B cell (primary cell): ENCODE data around the gene LONP1. TPM values are rescaled to one million over a fixed set of nuclear protein-coding genes. Genes with fewer than 3 reads are reported as not detected.

Experiments
- ATAC-seq: fragments of 200-7000 bp; cut with Tn5 transposase; one replicate; pipeline ENCODE4 v1.10.0; 2021; ENCODE audit warnings: low read depth, mild to moderate bottlenecking, moderate number of reproducible peaks, moderate library complexity
- CTCF ChIA-PET: fragments of 350-600 bp; sonication (Branson Sonifier 250); formaldehyde crosslinking; loops from one replicate; lab custom pipeline; 2021; ENCODE audit warnings: antibody characterized with exemption, inconsistent platforms; lab: Charles Lee
- POLR2A ChIA-PET: fragments of 350-600 bp; sonication (Branson Sonifier 250); formaldehyde crosslinking; loops from one replicate; lab custom pipeline; 2021; ENCODE audit warnings: antibody characterized with exemption; lab: Charles Lee
- DNase-seq: peaks from one replicate; pipeline ENCODE4 v3.0.0; 2013
- H2AFZ ChIP-seq: 2 replicates; pipeline ENCODE4 v1.6.1; 2012; ENCODE audit warnings: mild to moderate bottlenecking, low read depth, low read length; ENCODE audit not compliant: insufficient read depth, poor library complexity, severe bottlenecking
- H3K27ac ChIP-seq, 2 donors: 1 replicate in 1 of 2; 2 replicates in 1 of 2; pipeline ENCODE4 v1.5.1; 2012 to 2013; ENCODE audit warnings: low read length in 2 of 2, mild to moderate bottlenecking in 2 of 2, moderate library complexity in 1 of 2
- H3K27me3 ChIP-seq, 4 experiments: fragments of 200-600 bp in 1 of 4; sonication (generic) in 1 of 4; replicated peaks in 1 of 4; 1 replicate in 2 of 4; 2 replicates in 2 of 4; pipeline versions ENCODE4 v1.6.1 to v1.7.0; 2013 to 2016; ENCODE audit warnings: low read length in 3 of 4, mild to moderate bottlenecking in 2 of 4, mixed read lengths in 1 of 4, moderate library complexity in 1 of 4; ENCODE audit not compliant: insufficient read depth in 4 of 4, control insufficient read depth in 3 of 4; ENCODE audit errors: control extremely low read depth in 1 of 4
- H3K36me3 ChIP-seq, 2 experiments: replicated peaks in 1 of 2; 1 replicate in 1 of 2; 2 replicates in 1 of 2; pipeline versions ENCODE4 v1.6.1 to v1.7.1; 2013; ENCODE audit warnings: low read length in 1 of 2; ENCODE audit not compliant: insufficient read depth in 2 of 2, control insufficient read depth in 1 of 2; ENCODE audit errors: control extremely low read depth in 1 of 2, extremely low read depth in 1 of 2
- H3K4me1 ChIP-seq, 2 donors: fragments of 200-600 bp in 1 of 2; sonication (generic) in 1 of 2; 1 replicate in 1 of 2; 2 replicates in 1 of 2; pipeline versions ENCODE4 v1.5.1 to v1.6.1; 2013 to 2017; ENCODE audit warnings: low read length in 2 of 2; ENCODE audit not compliant: control insufficient read depth in 2 of 2, insufficient read depth in 2 of 2
- H3K4me2 ChIP-seq: replicated peaks from 2 replicates; pipeline ENCODE3; 2012; ENCODE audit warnings: mild to moderate bottlenecking, low read depth, low read length; ENCODE audit not compliant: poor library complexity, severe bottlenecking
- H3K4me3 ChIP-seq, 5 experiments: fragments of 200-600 bp in 1 of 5; sonication (generic) in 1 of 5; 1 replicate in 3 of 5; 2 replicates in 2 of 5; pipeline versions ENCODE4 v1.5.1 to v1.7.0; 2011 to 2016; ENCODE audit warnings: low read length in 4 of 5, mild to moderate bottlenecking in 4 of 5, low read depth in 2 of 5, control low read depth in 1 of 5, moderate library complexity in 1 of 5; ENCODE audit not compliant: insufficient read depth in 1 of 5; ENCODE audit errors: control extremely low read depth in 1 of 5, extremely low read depth in 1 of 5
- H3K79me2 ChIP-seq: fragments of 200-600 bp; sonication (generic); one replicate; pipeline ENCODE4 v1.6.0; 2016; ENCODE audit warnings: low read length; ENCODE audit not compliant: control insufficient read depth, insufficient read depth
- H3K9ac ChIP-seq: fragments of 200-600 bp; sonication (generic); 2 replicates; pipeline ENCODE4 v1.6.1; 2017; ENCODE audit warnings: mild to moderate bottlenecking, low read length, moderate library complexity
- H3K9me3 ChIP-seq, 3 donors: one replicate each; pipeline versions ENCODE4 v1.6.1 to v1.7.1; 2013; ENCODE audit warnings: low read length in 2 of 3; ENCODE audit not compliant: control insufficient read depth in 2 of 3, insufficient read depth in 1 of 3; ENCODE audit errors: control extremely low read depth in 1 of 3
- H4K20me1 ChIP-seq: 2 replicates; pipeline ENCODE4 v1.6.0; 2012; ENCODE audit warnings: mild to moderate bottlenecking, low read length; ENCODE audit not compliant: insufficient read depth, control insufficient read depth, poor library complexity, severe bottlenecking
- H3K27ac Mint-ChIP-seq: one replicate; pipeline ENCODE4 v1.8.0; 2021; ENCODE audit warnings: mixed read lengths
- H3K27me3 Mint-ChIP-seq: one replicate; pipeline ENCODE4 v1.8.0; 2021; ENCODE audit warnings: mixed read lengths
- H3K4me1 Mint-ChIP-seq: one replicate; pipeline ENCODE4 v1.8.0; 2021; ENCODE audit warnings: mixed read lengths
- H3K4me3 Mint-ChIP-seq: one replicate; pipeline ENCODE4 v1.8.0; 2021; ENCODE audit warnings: mixed read lengths
- H3K9me3 Mint-ChIP-seq: one replicate; pipeline ENCODE4 v1.8.0; 2022; ENCODE audit warnings: mixed read lengths; ENCODE audit not compliant: insufficient read depth
- EZH2 ChIP-seq: IDR thresholded peaks from 2 replicates; pipeline ENCODE4 v1.6.1; 2012; ENCODE audit warnings: borderline replicate concordance, low read depth, mild to moderate bottlenecking, moderate library complexity, low read length; ENCODE audit not compliant: insufficient read depth, poor library complexity, severe bottlenecking
- WGBS: methylation state at CpG from one replicate; pipeline ENCODE4 v1.1.5; 2013; ENCODE audit warnings: missing lambda C conversion rate; ENCODE audit not compliant: insufficient coverage; 5-methylcytosine and 5-hydroxymethylcytosine counted together
- intact Hi-C: fragments of 100-400 bp; cut with micrococcal nuclease; formaldehyde crosslinking; loops from one replicate; pipeline ENCODE4 v1.10.0; 2022
- polyA plus RNA-seq: library from polyadenylated mRNA; depleted of rRNA; stranded (reverse); fragments of >200 nt; gene quantifications from 2 replicates; pipeline ENCODE4 v1.2.3, GENCODE V29; 2012
- total RNA-seq, 2 donors: library from RNA; stranded (reverse); fragments of 120-200 nt in 1 of 2; gene quantifications; 1 replicate in 1 of 2; 2 replicates in 1 of 2; pipeline versions ENCODE4 v1.2.3 to v1.2.4, GENCODE V29; 2013 to 2022
- TF ChIP-seq, protein P1 (sequence below): fragments of 200-600 bp; IDR thresholded peaks from one replicate; pipeline ENCODE4 v1.8.0; 2022; ENCODE audit warnings: antibody characterized with exemption, mild to moderate bottlenecking

Gene LONP1
- total and polyA plus RNA-seq, 2 donors (not counting 1 experiment from before 2014, with no cell fraction given), result 60.1 to 67.2 TPM

DNA sequence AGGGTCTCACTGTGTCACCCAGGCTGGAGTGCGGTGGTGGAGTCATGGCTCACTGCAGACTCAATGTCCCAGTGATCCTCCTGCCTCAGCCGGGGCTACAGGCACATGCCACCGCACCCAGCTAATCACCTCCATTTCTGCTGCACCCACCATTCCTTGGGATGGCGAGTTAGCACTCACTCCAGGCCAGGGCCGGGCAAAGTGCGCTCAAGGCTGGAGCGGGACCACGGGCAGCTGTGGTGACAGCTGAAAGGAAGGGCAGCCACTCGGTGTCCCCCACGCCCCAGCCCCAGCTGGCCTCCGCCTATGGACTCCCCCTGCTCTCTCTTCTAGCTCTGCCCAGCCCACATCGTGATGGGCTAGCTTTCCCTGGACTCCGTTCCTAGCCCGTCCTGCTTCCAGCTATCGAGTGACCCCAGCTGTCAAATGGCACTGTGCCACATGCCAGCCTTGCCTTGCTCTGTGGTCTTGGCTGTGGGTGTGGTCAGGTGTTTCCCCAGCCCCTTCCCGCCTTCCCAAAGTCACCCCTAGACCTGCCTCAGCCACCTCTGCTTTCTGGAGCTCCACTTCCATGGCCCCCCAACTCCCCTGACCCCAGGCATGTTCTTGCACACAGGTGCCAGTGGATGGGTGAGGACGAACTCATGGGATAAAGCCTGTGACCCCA, 43.7 kb downstream of the LONP1 start:
- H4K20me1 ChIP-seq, result no peaks in the 10 kb centered on the region
- TF ChIP-seq, protein P1, sequence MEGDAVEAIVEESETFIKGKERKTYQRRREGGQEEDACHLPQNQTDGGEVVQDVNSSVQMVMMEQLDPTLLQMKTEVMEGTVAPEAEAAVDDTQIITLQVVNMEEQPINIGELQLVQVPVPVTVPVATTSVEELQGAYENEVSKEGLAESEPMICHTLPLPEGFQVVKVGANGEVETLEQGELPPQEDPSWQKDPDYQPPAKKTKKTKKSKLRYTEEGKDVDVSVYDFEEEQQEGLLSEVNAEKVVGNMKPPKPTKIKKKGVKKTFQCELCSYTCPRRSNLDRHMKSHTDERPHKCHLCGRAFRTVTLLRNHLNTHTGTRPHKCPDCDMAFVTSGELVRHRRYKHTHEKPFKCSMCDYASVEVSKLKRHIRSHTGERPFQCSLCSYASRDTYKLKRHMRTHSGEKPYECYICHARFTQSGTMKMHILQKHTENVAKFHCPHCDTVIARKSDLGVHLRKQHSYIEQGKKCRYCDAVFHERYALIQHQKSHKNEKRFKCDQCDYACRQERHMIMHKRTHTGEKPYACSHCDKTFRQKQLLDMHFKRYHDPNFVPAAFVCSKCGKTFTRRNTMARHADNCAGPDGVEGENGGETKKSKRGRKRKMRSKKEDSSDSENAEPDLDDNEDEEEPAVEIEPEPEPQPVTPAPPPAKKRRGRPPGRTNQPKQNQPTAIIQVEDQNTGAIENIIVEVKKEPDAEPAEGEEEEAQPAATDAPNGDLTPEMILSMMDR, result no peak
- TF ChIP-seq EZH2, result no peak
- no peaks in the 10 kb centered on the region for H3K27me3 Mint-ChIP-seq
- peaks cover 0 to 2% (median 0%) of the 10 kb centered on the region in 3 donors for H3K9me3 ChIP-seq
- H3K27ac ChIP-seq, result no peak overlapping the region
- H3K9ac ChIP-seq, result no peak overlapping the region
- no peak for ATAC-seq
- ChIA-PET CTCF (interaction anchor here (1.3 kb wide), 1 partner anchor 11 kb away, joined by 4 read pairs; no protein-coding TSS in a partner anchor), POLR2A (no interaction called here)
- no peaks in the 10 kb centered on the region for H3K36me3 ChIP-seq
- no peak for DNase-seq
- H3K27me3 ChIP-seq, result no peaks in the 10 kb centered on the region
- H3K4me1 ChIP-seq, result peaks cover 11 to 15% of the 10 kb centered on the region in 2 donors
- WGBS, result 89% methylated on average over 11 of the region's 17 CpGs
- no peaks in the 10 kb centered on the region for H3K9me3 Mint-ChIP-seq
- no peak overlapping the region for H3K4me3 ChIP-seq
- no peak overlapping the region for H3K4me2 ChIP-seq
- peaks cover 14% of the 10 kb centered on the region for H3K4me1 Mint-ChIP-seq
- intact Hi-C loops, result no loop called here
- H2AFZ ChIP-seq, result no peak overlapping the region
- H3K27ac Mint-ChIP-seq, result no peak overlapping the region
- peaks cover 12% of the 10 kb centered on the region for H3K79me2 ChIP-seq
- no peak overlapping the region for H3K4me3 Mint-ChIP-seq

DNA sequence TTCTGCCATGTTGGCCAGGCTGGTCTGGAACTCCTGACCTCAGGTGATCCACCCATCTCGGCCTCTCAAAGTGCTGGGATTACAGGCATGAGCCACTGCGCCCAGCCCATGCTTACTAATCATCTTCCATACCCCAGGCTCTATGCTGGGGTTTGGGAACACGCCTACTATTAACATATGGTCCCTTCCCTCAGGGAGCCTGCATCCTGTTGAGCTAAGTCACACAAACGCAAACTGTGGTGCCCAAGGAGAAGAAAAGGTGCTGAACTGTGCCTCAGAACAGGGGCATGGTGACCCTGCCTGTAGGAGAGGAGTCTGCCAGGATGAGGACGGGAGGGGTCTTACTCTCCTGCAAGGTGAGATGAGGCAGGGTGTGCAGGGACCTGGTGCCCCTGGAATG, 45.2 kb downstream of the LONP1 start:
- no peaks in the 10 kb centered on the region for H3K9me3 ChIP-seq
- 85% methylated on average over 4 of the region's 5 CpGs for WGBS
- no peak overlapping the region for H3K9ac ChIP-seq
- peaks cover 0 to under 1% of the 10 kb centered on the region in 2 experiments for H3K36me3 ChIP-seq
- peaks cover 5% of the 10 kb centered on the region for H3K4me1 Mint-ChIP-seq
- H3K79me2 ChIP-seq, result peaks cover 7% of the 10 kb centered on the region
- no peak for TF ChIP-seq EZH2
- ATAC-seq (no peak), DNase-seq (no peak)
- no peak overlapping the region for H2AFZ ChIP-seq
- peaks cover 5 to 7% of the 10 kb centered on the region in 2 donors for H3K4me1 ChIP-seq
- H3K4me3 Mint-ChIP-seq, result no peak overlapping the region
- no peaks in the 10 kb centered on the region for H3K27me3 Mint-ChIP-seq
- H3K4me2 ChIP-seq, result no peak overlapping the region
- H4K20me1 ChIP-seq, result no peaks in the 10 kb centered on the region
- no peaks in the 10 kb centered on the region for H3K9me3 Mint-ChIP-seq
- intact Hi-C loops, result no loop called here
- no peak overlapping the region for H3K4me3 ChIP-seq
- H3K27ac Mint-ChIP-seq, result no peak overlapping the region
- ChIA-PET CTCF (no interaction called here), POLR2A (no interaction called here)
- H3K27me3 ChIP-seq, result no peaks in the 10 kb centered on the region
- H3K27ac ChIP-seq, result no peak overlapping the region
